Stomach (tissue), 9 donors: Measurements from ENCODE around the gene SYNGR3. TPM values are rescaled to one million over a fixed set of nuclear protein-coding genes. Genes with fewer than 3 reads are reported as not detected.

Experiments
- DNase-seq, 2 donors: peaks; one replicate each; pipeline versions ENCODE4 v3.0.0 to v3.0.0-alpha.2; 2013 to 2019
- H3K27ac ChIP-seq, 5 donors: fragments of 200-600 bp in 4 of 5; sonication (generic) in 4 of 5; one replicate each; pipeline ENCODE4 v1.5.1; 2013 to 2019; ENCODE audit warnings: mild to moderate bottlenecking in 1 of 5, moderate library complexity in 1 of 5
- H3K27me3 ChIP-seq, 3 donors: fragments of 200-600 bp; sonication (generic); one replicate each; pipeline ENCODE4 v1.5.1; 2017 to 2019; ENCODE audit warnings: mixed run types in 1 of 3
- H3K36me3 ChIP-seq, 4 donors: fragments of 200-600 bp; sonication (generic); 1 replicate in 3 of 4; 2 replicates in 1 of 4; pipeline ENCODE4 v1.5.1; 2016 to 2019
- H3K4me1 ChIP-seq, 4 donors: fragments of 200-600 bp; sonication (generic); one replicate each; pipeline ENCODE4 v1.5.1; 2016 to 2019
- H3K4me3 ChIP-seq, 4 donors: fragments of 200-600 bp; sonication (generic) in 3 of 4; one replicate each; pipeline ENCODE4 v1.5.1; 2016 to 2019; ENCODE audit warnings: mild to moderate bottlenecking in 1 of 4
- H3K9me3 ChIP-seq, 4 donors: fragments of 200-600 bp; sonication (generic); one replicate each; pipeline ENCODE4 v1.5.1; 2016 to 2019
- CTCF ChIP-seq, 7 experiments: fragments of 450-650 bp in 4 of 7; fragments of 200-600 bp in 3 of 7; sonication (generic) in 3 of 7; IDR thresholded peaks; one replicate each; pipeline ENCODE4 v1.5.1; 2016 to 2019; ENCODE audit warnings: antibody characterized with exemption in 7 of 7, control low read depth in 2 of 7, mild to moderate bottlenecking in 1 of 7
- EP300 ChIP-seq: sonication (generic); formaldehyde crosslinking; IDR thresholded peaks from one replicate; pipeline ENCODE4 v1.6.1; 2017; ENCODE audit warnings: antibody characterized with exemption
- POLR2A ChIP-seq, 4 donors: fragments of 450-650 bp; IDR thresholded peaks; one replicate each; pipeline ENCODE4 v1.6.1; 2016; ENCODE audit warnings: antibody characterized with exemption in 4 of 4, control low read depth in 2 of 4, mild to moderate bottlenecking in 1 of 4, moderate library complexity in 1 of 4
- POLR2AphosphoS5 ChIP-seq, 3 donors: sonication (generic); formaldehyde crosslinking; IDR thresholded peaks; one replicate each; pipeline ENCODE4 v1.6.1; 2016; ENCODE audit warnings: antibody characterized with exemption in 3 of 3
- WGBS, 5 donors: extraction: QIAGEN DNeasy Blood & Tissue Kit in 3 of 5; methylation state at CpG; one replicate each; pipeline versions ENCODE4 v1.1.5 to v1.1.7; 2013 to 2018; 5-methylcytosine and 5-hydroxymethylcytosine counted together
- intact Hi-C: fragments of 100-400 bp; cut with DNase I; formaldehyde crosslinking; loops from one replicate; pipeline ENCODE4 v1.15.1; 2023; ENCODE audit warnings: low total_unique reads
- polyA plus RNA-seq, 3 donors: library from polyadenylated mRNA; stranded (reverse); fragments of 200-250 nt; gene quantifications; one replicate each; pipeline ENCODE4 v1.2.3, GENCODE V29; 2013
- total RNA-seq, 5 donors: library from RNA; depleted of rRNA; stranded (reverse); fragments of >200 nt; gene quantifications; one replicate each; pipeline versions ENCODE4 v1.1.0 to v1.2.3, GENCODE V29; 2014 to 2016
- donor health status: healthy with polysubstance abuse.
- donor health status: Bipolar disorder and iron deficiency.
- donor health status: healthy.

Gene SYNGR3
- total and polyA plus RNA-seq, 8 donors = 1.3 to 1.7 TPM; not detected in 6

- no peak for TF ChIP-seq POLR2AphosphoS5 (IDR thresholded peaks at IDR 0.05)
- no peak for TF ChIP-seq POLR2A (IDR thresholded peaks at IDR 0.05)
- no peak for TF ChIP-seq EP300
- no peak for TF ChIP-seq CTCF (IDR thresholded peaks at IDR 0.05)
- Histone ChIP-seq H3K4me3 (no peak overlapping the region), H3K4me1 (peaks cover 0 to 6% (median 4%) of the 10 kb centered on the region in 4 donors), H3K9me3 (no peaks in the 10 kb centered on the region), H3K36me3 (peaks cover 52 to 76% (median 68%) of the 10 kb centered on the region in 4 donors), H3K27me3 (no peaks in the 10 kb centered on the region), H3K27ac (peak overlapping the region in 1 of 5 donors; percentile 53)
- intact Hi-C loops = no loop called here
- WGBS, 5 donors = 90 to 97% (median 91%) methylated on average over 20 to 27 of the region's 27 CpGs
- no peak for DNase-seq
These were observed 8.6 kb downstream of the SYNGR3 start for GRCh38 chr16:1998360-1998835.

- no peak for DNase-seq
- no peak overlapping the region for H3K27ac ChIP-seq
These were observed 9.4 kb downstream of the SYNGR3 start for GRCh38 chr16:1998852-1999801.

GRCh38 chr16:1999866-2000514 lies 10.2 kb downstream of the SYNGR3 start:
- Histone ChIP-seq H3K4me3 (no peak overlapping the region), H3K9me3 (no peaks in the 10 kb centered on the region), H3K27me3 (no peaks in the 10 kb centered on the region), H3K4me1 (peaks cover 12 to 22% (median 20%) of the 10 kb centered on the region in 4 donors), H3K36me3 (peaks cover 52 to 79% (median 72%) of the 10 kb centered on the region in 4 donors), H3K27ac (no peak overlapping the region)
- WGBS, 5 donors = 88 to 92% (median 90%) methylated on average over 12 to 28 of the region's 28 CpGs
- no peak for DNase-seq
- TF ChIP-seq CTCF (IDR thresholded peaks at IDR 0.05) (no peak), POLR2A (IDR thresholded peaks at IDR 0.05) (no peak), POLR2AphosphoS5 (IDR thresholded peaks at IDR 0.05) (no peak), EP300 (no peak)
- intact Hi-C loops = no loop called here

More at GRCh38 chr16:1998852-1999801, 9.4 kb downstream of the SYNGR3 start:
- Histone ChIP-seq H3K9me3 (no peaks in the 10 kb centered on the region), H3K4me3 (no peak overlapping the region), H3K4me1 (peaks cover 4 to 14% (median 12%) of the 10 kb centered on the region in 4 donors), H3K27me3 (no peaks in the 10 kb centered on the region), H3K36me3 (peaks cover 52 to 79% (median 70%) of the 10 kb centered on the region in 4 donors)
- intact Hi-C loops = no loop called here
- WGBS, 5 donors = 93 to 95% (median 94%) methylated on average over 19 to 39 of the region's 39 CpGs
- TF ChIP-seq CTCF (IDR thresholded peaks at IDR 0.05) = no peak
- no peak for TF ChIP-seq POLR2A (IDR thresholded peaks at IDR 0.05)
- no peak for TF ChIP-seq POLR2AphosphoS5 (IDR thresholded peaks at IDR 0.05)

- intact Hi-C loops = no loop called here
- Histone ChIP-seq H3K36me3 (peaks cover 52 to 83% (median 76%) of the 10 kb centered on the region in 4 donors), H3K27ac (no peak overlapping the region), H3K9me3 (no peaks in the 10 kb centered on the region), H3K4me3 (no peak overlapping the region), H3K4me1 (peaks cover 22 to 32% (median 30%) of the 10 kb centered on the region in 4 donors), H3K27me3 (no peaks in the 10 kb centered on the region)
- TF ChIP-seq POLR2AphosphoS5 (IDR thresholded peaks at IDR 0.05) = no peak
- no peak for TF ChIP-seq CTCF (IDR thresholded peaks at IDR 0.05)
- no peak for TF ChIP-seq POLR2A (IDR thresholded peaks at IDR 0.05)
- no peak for TF ChIP-seq EP300
- DNase-seq = no peak
- 95 to 98% (median 96%) methylated on average over 13 to 19 of the region's 19 CpGs for WGBS, 5 donors
These were observed 11.3 kb downstream of the SYNGR3 start for GRCh38 chr16:2001035-2001434.
